WTC11 (cell line): Measurements from ENCODE around the gene ERBB2. TPM values are rescaled to one million over a fixed set of nuclear protein-coding genes. Genes with fewer than 3 reads are reported as not detected.

Experiments
- ATAC-seq: fragments of 200-7000 bp; cut with Tn5 transposase; 2 replicates; pipeline ENCODE4 v1.10.0; 2021; ENCODE audit warnings: mild to moderate bottlenecking, moderate library complexity
- CTCF ChIA-PET: fragments of 300-600 bp; sonication (Branson Sonifier 250); formaldehyde crosslinking; loops from one replicate; lab custom pipeline; 2021; ENCODE audit warnings: antibody characterized with exemption; lab: Charles Lee
- POLR2A ChIA-PET: fragments of 350-600 bp; sonication (Branson Sonifier 250); formaldehyde crosslinking; loops from one replicate; lab custom pipeline; 2021; ENCODE audit warnings: antibody characterized with exemption; lab: Charles Lee
- DNase-seq: peaks from one replicate; pipeline ENCODE4 v3.0.0; 2021; ENCODE audit warnings: low spot score
- H3K27ac Mint-ChIP-seq: 2 replicates; pipeline ENCODE4 v1.8.0; 2021; ENCODE audit warnings: mixed read lengths
- H3K27me3 Mint-ChIP-seq: 2 replicates; pipeline ENCODE4 v1.8.0; 2021; ENCODE audit warnings: low read depth, mild to moderate bottlenecking, moderate library complexity, mixed read lengths
- H3K36me3 Mint-ChIP-seq: 2 replicates; pipeline ENCODE4 v1.8.0; 2021; ENCODE audit warnings: mixed read lengths
- H3K4me1 Mint-ChIP-seq: 2 replicates; pipeline ENCODE4 v1.8.0; 2022; ENCODE audit warnings: mixed read lengths
- H3K4me3 Mint-ChIP-seq: 2 replicates; pipeline ENCODE4 v1.8.0; 2021; ENCODE audit warnings: mild to moderate bottlenecking, moderate library complexity, mixed read lengths
- H3K9me3 Mint-ChIP-seq: 2 replicates; pipeline ENCODE4 v1.8.0; 2021; ENCODE audit warnings: mixed read lengths
- ESRRA ChIP-seq: sonication (generic); formaldehyde crosslinking; IDR thresholded peaks from 2 replicates; pipeline ENCODE4 v1.8.1; 2022; ENCODE audit warnings: mild to moderate bottlenecking, missing genetic modification reagents, borderline replicate concordance
- ETV6 ChIP-seq: sonication (generic); formaldehyde crosslinking; IDR thresholded peaks from 2 replicates; pipeline ENCODE4 v1.8.1; 2022; ENCODE audit warnings: mild to moderate bottlenecking, missing genetic modification reagents
- FOXK1 ChIP-seq: sonication (generic); formaldehyde crosslinking; IDR thresholded peaks from 2 replicates; pipeline ENCODE4 v1.8.0; 2022; ENCODE audit warnings: mild to moderate bottlenecking, moderate library complexity, missing genetic modification reagents
- JAZF1 ChIP-seq: fragments of 250-450 bp; sonication (Bioruptor Pico); IDR thresholded peaks from 2 replicates; pipeline ENCODE4 v1.9.0; 2021; ENCODE audit warnings: moderate library complexity, mild to moderate bottlenecking, inconsistent platforms
- RELA ChIP-seq: sonication (generic); formaldehyde crosslinking; IDR thresholded peaks from 2 replicates; pipeline ENCODE4 v1.8.1; 2022; ENCODE audit warnings: missing genetic modification reagents, mild to moderate bottlenecking, borderline replicate concordance
- TEAD1 ChIP-seq: sonication (generic); formaldehyde crosslinking; IDR thresholded peaks from 2 replicates; pipeline ENCODE4 v1.8.0; 2022; ENCODE audit warnings: mild to moderate bottlenecking, missing genetic modification reagents
- TEAD4 ChIP-seq: sonication (generic); formaldehyde crosslinking; IDR thresholded peaks from 2 replicates; pipeline ENCODE4 v1.8.0; 2022; ENCODE audit warnings: mild to moderate bottlenecking, missing genetic modification reagents
- TP53 ChIP-seq: sonication (generic); formaldehyde crosslinking; IDR thresholded peaks from 2 replicates; pipeline ENCODE4 v1.8.1; 2023; ENCODE audit warnings: mild to moderate bottlenecking, missing genetic modification reagents
- USF1 ChIP-seq: sonication (generic); formaldehyde crosslinking; IDR thresholded peaks from 2 replicates; pipeline ENCODE4 v1.8.0; 2022; ENCODE audit warnings: mild to moderate bottlenecking, missing genetic modification reagents
- ZNF317 ChIP-seq: sonication (generic); formaldehyde crosslinking; IDR thresholded peaks from 2 replicates; pipeline ENCODE4 v1.8.1; 2023; ENCODE audit warnings: low read depth, mild to moderate bottlenecking, moderate library complexity, missing genetic modification reagents, borderline replicate concordance
- ZNF671 ChIP-seq: fragments of 250-450 bp; sonication (Bioruptor Pico); IDR thresholded peaks from 2 replicates; pipeline ENCODE4 v1.8.0; 2021; ENCODE audit warnings: mild to moderate bottlenecking
- total RNA-seq: library from RNA; stranded (reverse); gene quantifications from 3 replicates; pipeline ENCODE4 v1.2.3, GENCODE V29; 2021
- TF ChIP-seq, protein P1 (sequence below): sonication (generic); formaldehyde crosslinking; IDR thresholded peaks from 2 replicates; pipeline ENCODE4 v1.8.0; 2022; ENCODE audit warnings: mild to moderate bottlenecking, missing genetic modification reagents
- TF ChIP-seq, protein P2 (sequence below): sonication (generic); formaldehyde crosslinking; IDR thresholded peaks from 2 replicates; pipeline ENCODE4 v1.8.0; 2022; ENCODE audit warnings: mild to moderate bottlenecking, missing genetic modification reagents
- TF ChIP-seq, protein P3 (sequence below): sonication (generic); formaldehyde crosslinking; IDR thresholded peaks from 2 replicates; pipeline ENCODE4 v1.8.1; 2023; ENCODE audit warnings: mild to moderate bottlenecking, missing genetic modification reagents, borderline replicate concordance
- TF ChIP-seq, protein P4 (sequence below): sonication (generic); formaldehyde crosslinking; IDR thresholded peaks from 2 replicates; pipeline ENCODE4 v1.8.1; 2022; ENCODE audit warnings: missing genetic modification reagents, borderline replicate concordance

The ERBB2 gene
- total RNA-seq, 1 experiment from 2014 or later, result 209 TPM

GRCh38 chr17:39683295-39683939 is 16.4 kb upstream of the ERBB2 start:
- TF ChIP-seq, protein P1, sequence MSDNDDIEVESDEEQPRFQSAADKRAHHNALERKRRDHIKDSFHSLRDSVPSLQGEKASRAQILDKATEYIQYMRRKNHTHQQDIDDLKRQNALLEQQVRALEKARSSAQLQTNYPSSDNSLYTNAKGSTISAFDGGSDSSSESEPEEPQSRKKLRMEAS (CRISPR knock-in tag), result no peak
- TF ChIP-seq ETV6 (CRISPR knock-in tag), result no peak
- no peak for TF ChIP-seq JAZF1 (CRISPR knock-in tag)
- no peak for TF ChIP-seq ESRRA (CRISPR knock-in tag)
- no peak for TF ChIP-seq TP53 (CRISPR knock-in tag)
- no peak for TF ChIP-seq ZNF671
- TF ChIP-seq, protein P2, sequence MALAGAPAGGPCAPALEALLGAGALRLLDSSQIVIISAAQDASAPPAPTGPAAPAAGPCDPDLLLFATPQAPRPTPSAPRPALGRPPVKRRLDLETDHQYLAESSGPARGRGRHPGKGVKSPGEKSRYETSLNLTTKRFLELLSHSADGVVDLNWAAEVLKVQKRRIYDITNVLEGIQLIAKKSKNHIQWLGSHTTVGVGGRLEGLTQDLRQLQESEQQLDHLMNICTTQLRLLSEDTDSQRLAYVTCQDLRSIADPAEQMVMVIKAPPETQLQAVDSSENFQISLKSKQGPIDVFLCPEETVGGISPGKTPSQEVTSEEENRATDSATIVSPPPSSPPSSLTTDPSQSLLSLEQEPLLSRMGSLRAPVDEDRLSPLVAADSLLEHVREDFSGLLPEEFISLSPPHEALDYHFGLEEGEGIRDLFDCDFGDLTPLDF (CRISPR knock-in tag), result no peak
- TF ChIP-seq USF1, result no peak
- TF ChIP-seq FOXK1 (CRISPR knock-in tag), result no peak
- no peak for TF ChIP-seq RELA (CRISPR knock-in tag)
- ATAC-seq, result no peak
- H3K9me3 Mint-ChIP-seq, result no peaks in the 10 kb centered on the region
- H3K4me3 Mint-ChIP-seq, result no peak overlapping the region
- ChIA-PET CTCF (interaction anchor here (0.7 to 1.6 kb wide), 9 partner anchors 12 to 62 kb away, joined by 3 to 5 read pairs (median 4); partner anchors contain the start of genes ERBB2 and MIEN1), POLR2A (no interaction called here)
- peak overlapping the region; percentile 42; the same call in 1 of the 2 replicates for H3K27ac Mint-ChIP-seq
- peaks cover 21% of the 10 kb centered on the region for H3K4me1 Mint-ChIP-seq
- peaks cover 12% of the 10 kb centered on the region for H3K36me3 Mint-ChIP-seq
- no peak for DNase-seq
- no peaks in the 10 kb centered on the region for H3K27me3 Mint-ChIP-seq

DNA sequence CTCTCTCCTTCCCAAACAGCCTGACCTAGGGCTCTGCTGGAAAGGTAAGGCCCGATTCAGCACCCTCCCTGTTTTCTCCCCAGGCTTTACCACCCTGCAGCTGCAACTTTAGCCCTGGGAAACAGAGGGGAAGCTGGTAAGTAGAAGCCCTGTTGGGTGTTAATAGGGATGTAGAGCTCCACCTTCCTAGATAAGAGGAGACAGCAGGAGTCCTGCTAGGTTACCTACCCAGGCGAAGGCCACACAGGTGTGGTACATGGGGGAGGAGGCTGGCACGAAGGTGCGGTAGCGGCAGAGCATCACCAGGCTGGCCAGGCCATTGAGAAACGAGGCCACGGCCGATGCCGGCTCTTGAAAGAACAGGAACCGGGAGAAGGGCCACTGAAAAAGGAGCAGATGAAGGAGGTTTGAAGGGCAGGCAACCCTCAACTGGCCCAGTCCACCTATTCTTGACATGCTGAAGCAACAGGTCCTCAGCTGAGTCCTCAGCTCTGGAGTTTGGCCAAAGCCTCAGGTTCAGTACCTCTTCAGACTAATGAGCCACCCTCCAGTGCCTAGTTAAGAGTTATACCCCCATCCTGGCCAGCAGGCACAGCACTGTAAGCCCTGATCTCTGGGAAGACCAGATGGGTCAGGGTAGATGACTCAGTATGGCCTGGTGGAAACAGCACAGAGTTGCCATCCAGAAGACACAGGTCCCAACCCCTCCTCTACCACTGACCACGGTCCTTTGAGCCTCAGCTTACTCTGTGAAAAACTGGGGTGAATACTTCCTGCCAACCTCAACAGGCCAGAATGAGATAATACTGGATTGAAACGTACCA is 15.3 kb upstream of the ERBB2 start:
- Mint-ChIP-seq H3K27me3 (no peaks in the 10 kb centered on the region), H3K27ac (no peak overlapping the region), H3K4me1 (peaks cover 26% of the 10 kb centered on the region), H3K36me3 (peaks cover 12% of the 10 kb centered on the region), H3K9me3 (no peaks in the 10 kb centered on the region), H3K4me3 (no peak overlapping the region)
- ATAC-seq, result no peak
- TF ChIP-seq, protein P2 (CRISPR knock-in tag), result no peak
- TF ChIP-seq, protein P3, sequence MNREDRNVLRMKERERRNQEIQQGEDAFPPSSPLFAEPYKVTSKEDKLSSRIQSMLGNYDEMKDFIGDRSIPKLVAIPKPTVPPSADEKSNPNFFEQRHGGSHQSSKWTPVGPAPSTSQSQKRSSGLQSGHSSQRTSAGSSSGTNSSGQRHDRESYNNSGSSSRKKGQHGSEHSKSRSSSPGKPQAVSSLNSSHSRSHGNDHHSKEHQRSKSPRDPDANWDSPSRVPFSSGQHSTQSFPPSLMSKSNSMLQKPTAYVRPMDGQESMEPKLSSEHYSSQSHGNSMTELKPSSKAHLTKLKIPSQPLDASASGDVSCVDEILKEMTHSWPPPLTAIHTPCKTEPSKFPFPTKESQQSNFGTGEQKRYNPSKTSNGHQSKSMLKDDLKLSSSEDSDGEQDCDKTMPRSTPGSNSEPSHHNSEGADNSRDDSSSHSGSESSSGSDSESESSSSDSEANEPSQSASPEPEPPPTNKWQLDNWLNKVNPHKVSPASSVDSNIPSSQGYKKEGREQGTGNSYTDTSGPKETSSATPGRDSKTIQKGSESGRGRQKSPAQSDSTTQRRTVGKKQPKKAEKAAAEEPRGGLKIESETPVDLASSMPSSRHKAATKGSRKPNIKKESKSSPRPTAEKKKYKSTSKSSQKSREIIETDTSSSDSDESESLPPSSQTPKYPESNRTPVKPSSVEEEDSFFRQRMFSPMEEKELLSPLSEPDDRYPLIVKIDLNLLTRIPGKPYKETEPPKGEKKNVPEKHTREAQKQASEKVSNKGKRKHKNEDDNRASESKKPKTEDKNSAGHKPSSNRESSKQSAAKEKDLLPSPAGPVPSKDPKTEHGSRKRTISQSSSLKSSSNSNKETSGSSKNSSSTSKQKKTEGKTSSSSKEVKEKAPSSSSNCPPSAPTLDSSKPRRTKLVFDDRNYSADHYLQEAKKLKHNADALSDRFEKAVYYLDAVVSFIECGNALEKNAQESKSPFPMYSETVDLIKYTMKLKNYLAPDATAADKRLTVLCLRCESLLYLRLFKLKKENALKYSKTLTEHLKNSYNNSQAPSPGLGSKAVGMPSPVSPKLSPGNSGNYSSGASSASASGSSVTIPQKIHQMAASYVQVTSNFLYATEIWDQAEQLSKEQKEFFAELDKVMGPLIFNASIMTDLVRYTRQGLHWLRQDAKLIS, result no peak
- no peak for TF ChIP-seq ZNF317 (CRISPR knock-in tag)
- no peak for TF ChIP-seq TEAD1
- no peak for TF ChIP-seq TEAD4
- no peak for TF ChIP-seq ESRRA (CRISPR knock-in tag)
- TF ChIP-seq, protein P4, sequence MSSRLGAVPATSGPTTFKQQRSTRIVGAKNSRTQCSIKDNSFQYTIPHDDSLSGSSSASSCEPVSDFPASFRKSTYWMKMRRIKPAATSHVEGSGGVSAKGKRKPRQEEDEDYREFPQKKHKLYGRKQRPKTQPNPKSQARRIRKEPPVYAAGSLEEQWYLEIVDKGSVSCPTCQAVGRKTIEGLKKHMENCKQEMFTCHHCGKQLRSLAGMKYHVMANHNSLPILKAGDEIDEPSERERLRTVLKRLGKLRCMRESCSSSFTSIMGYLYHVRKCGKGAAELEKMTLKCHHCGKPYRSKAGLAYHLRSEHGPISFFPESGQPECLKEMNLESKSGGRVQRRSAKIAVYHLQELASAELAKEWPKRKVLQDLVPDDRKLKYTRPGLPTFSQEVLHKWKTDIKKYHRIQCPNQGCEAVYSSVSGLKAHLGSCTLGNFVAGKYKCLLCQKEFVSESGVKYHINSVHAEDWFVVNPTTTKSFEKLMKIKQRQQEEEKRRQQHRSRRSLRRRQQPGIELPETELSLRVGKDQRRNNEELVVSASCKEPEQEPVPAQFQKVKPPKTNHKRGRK (CRISPR knock-in tag), result no peak
- ChIA-PET CTCF (interaction anchor here (1.0 to 1.6 kb wide), 6 partner anchors 11 to 63 kb away, joined by 3 to 5 read pairs (median 4); no protein-coding TSS in a partner anchor), POLR2A (interaction anchor here (0.5 kb wide), 1 partner anchor 80 kb away, joined by 3 read pairs; no protein-coding TSS in a partner anchor)
- no peak for DNase-seq
